OCI-LY3 (cell line): ENCODE results near the gene CUL1.
"Not testable (repeated sequence)": the region's sequence is repeated elsewhere in the genome, so short reads cannot be mapped to it uniquely, and the experiment has no call there.

Experiments
- H2AFZ ChIP-seq: fragments of 200-600, 300-600 bp; shearing (Covaris generic); 2 replicates; pipeline ENCODE4 v1.6.0; 2014; ENCODE audit warnings: antibody characterized with exemption, low read depth, low read length
- H3K27ac ChIP-seq: fragments of 200-600, 300-600 bp; sonication (generic); 2 replicates; pipeline ENCODE4 v1.5.1; 2014; ENCODE audit warnings: mild to moderate bottlenecking, low read length, moderate library complexity, mixed read lengths
- H3K27me3 ChIP-seq: fragments of 200-600, 300-600 bp; sonication (generic); 2 replicates; pipeline ENCODE4 v1.6.1; 2014; ENCODE audit warnings: low read depth, low read length, mixed read lengths
- H3K36me3 ChIP-seq: fragments of 200-600, 300-600 bp; sonication (generic); replicated peaks from 2 replicates; pipeline ENCODE3; 2014; ENCODE audit warnings: low read depth, low read length, mixed read lengths
- H3K4me1 ChIP-seq: fragments of 300-600, 200-600 bp; sonication (generic); 2 replicates; pipeline ENCODE4 v1.6.1; 2014; ENCODE audit warnings: low read length, mixed read lengths
- H3K4me2 ChIP-seq: fragments of 200-600, 300-600 bp; sonication (generic); 2 replicates; pipeline ENCODE4 v1.6.1; 2014; ENCODE audit warnings: low read length, mixed read lengths
- H3K4me3 ChIP-seq: fragments of 300-600, 200-600 bp; sonication (generic); 2 replicates; pipeline ENCODE4 v1.5.1; 2014; ENCODE audit warnings: antibody characterized with exemption, mild to moderate bottlenecking, low read length, moderate library complexity
- H3K79me2 ChIP-seq: fragments of 300-600, 200-600 bp; shearing (Covaris generic); 2 replicates; pipeline ENCODE4 v1.6.1; 2014; ENCODE audit warnings: mild to moderate bottlenecking, low read length, mixed read lengths
- H3K9ac ChIP-seq: fragments of 300-600, 200-600 bp; shearing (Covaris generic); 2 replicates; pipeline ENCODE4 v1.6.0; 2014; ENCODE audit warnings: mild to moderate bottlenecking, low read length, moderate library complexity
- H3K9me3 ChIP-seq: fragments of 200-600, 300-600 bp; shearing (Covaris generic); 2 replicates; pipeline ENCODE4 v1.6.1; 2014; ENCODE audit warnings: low read length, mixed read lengths; ENCODE audit not compliant: insufficient read depth
- H4K20me1 ChIP-seq: fragments of 200-600, 300-600 bp; sonication (generic); 2 replicates; pipeline ENCODE4 v1.6.1; 2016; ENCODE audit warnings: low read length, mixed read lengths; ENCODE audit not compliant: insufficient read depth
- CTCF ChIP-seq: fragments of 200-600, 300-600 bp; sonication (generic); IDR thresholded peaks from 2 replicates; pipeline ENCODE4 v1.5.1; 2014; ENCODE audit warnings: antibody characterized with exemption, low read length, low read depth
- EZH2phosphoT487 ChIP-seq: fragments of 200-600 bp; shearing (Covaris generic); IDR thresholded peaks from 2 replicates; pipeline ENCODE4 v1.6.1; 2018; ENCODE audit warnings: antibody characterized with exemption, mixed run types, low read depth

The CUL1 gene

GRCh38 chr7:148704970-148705369 is 6.3 kb downstream of the CUL1 start:
- Histone ChIP-seq H3K9ac (no peak overlapping the region), H2AFZ (no peak overlapping the region), H3K9me3 (no peaks in the 10 kb centered on the region), H3K27ac (no peak overlapping the region), H3K4me1 (peaks cover 21% of the 10 kb centered on the region), H3K4me2 (no peak overlapping the region), H3K79me2 (peaks cover 100% of the 10 kb centered on the region), H4K20me1 (peaks cover 97% of the 10 kb centered on the region), H3K4me3 (no peak overlapping the region), H3K36me3 (no peaks in the 10 kb centered on the region), H3K27me3 (no peaks in the 10 kb centered on the region)
- TF ChIP-seq CTCF (no peak), EZH2phosphoT487 (no peak)

- H3K9me3 ChIP-seq: no peaks in the 10 kb centered on the region
- H3K4me3 ChIP-seq: no peak overlapping the region
- no peak overlapping the region for H3K27ac ChIP-seq
- TF ChIP-seq CTCF (no peak), EZH2phosphoT487 (no peak)
- no peaks in the 10 kb centered on the region for H3K36me3 ChIP-seq
- peaks cover 97% of the 10 kb centered on the region for H4K20me1 ChIP-seq
- H2AFZ ChIP-seq: no peak overlapping the region
- H3K4me2 ChIP-seq: no peak overlapping the region
- H3K27me3 ChIP-seq: no peaks in the 10 kb centered on the region
- H3K79me2 ChIP-seq: peaks cover 100% of the 10 kb centered on the region
- H3K4me1 ChIP-seq: peaks cover 19% of the 10 kb centered on the region
- no peak overlapping the region for H3K9ac ChIP-seq
Observed at GRCh38 chr7:148706368-148706767, 7.7 kb downstream of the CUL1 start.

- H3K4me1 ChIP-seq: peaks cover 35% of the 10 kb centered on the region
- peaks cover 100% of the 10 kb centered on the region for H3K79me2 ChIP-seq
- H3K9me3 ChIP-seq: no peaks in the 10 kb centered on the region
- H3K27ac ChIP-seq: no peak overlapping the region
- no peaks in the 10 kb centered on the region for H3K36me3 ChIP-seq
- H3K27me3 ChIP-seq: no peaks in the 10 kb centered on the region
- no peak overlapping the region for H3K9ac ChIP-seq
- H4K20me1 ChIP-seq: peaks cover 96% of the 10 kb centered on the region
- no peak overlapping the region for H3K4me3 ChIP-seq
- H2AFZ ChIP-seq: no peak overlapping the region
- H3K4me2 ChIP-seq: no peak overlapping the region
- no peak for TF ChIP-seq EZH2phosphoT487
- TF ChIP-seq CTCF: no peak
Observed at GRCh38 chr7:148708026-148708885, 9.6 kb downstream of the CUL1 start.

- no peak overlapping the region for H2AFZ ChIP-seq
- no peaks in the 10 kb centered on the region for H3K27me3 ChIP-seq
- no peak for TF ChIP-seq CTCF
- TF ChIP-seq EZH2phosphoT487: no peak
- no peak overlapping the region for H3K4me2 ChIP-seq
- peaks cover 37% of the 10 kb centered on the region for H3K4me1 ChIP-seq
- no peaks in the 10 kb centered on the region for H3K9me3 ChIP-seq
- no peak overlapping the region for H3K27ac ChIP-seq
- H3K9ac ChIP-seq: no peak overlapping the region
- H3K79me2 ChIP-seq: peaks cover 100% of the 10 kb centered on the region
- H3K36me3 ChIP-seq: no peaks in the 10 kb centered on the region
- no peak overlapping the region for H3K4me3 ChIP-seq
- H4K20me1 ChIP-seq: peaks cover 96% of the 10 kb centered on the region
Observed at GRCh38 chr7:148709014-148709413, 10.3 kb downstream of the CUL1 start.

GRCh38 chr7:148710426-148710825 is 11.7 kb downstream of the CUL1 start:
- H3K9me3 ChIP-seq, H3K27me3 ChIP-seq, H2AFZ ChIP-seq, H3K27ac ChIP-seq, H3K36me3 ChIP-seq, H3K4me3 ChIP-seq, H3K9ac ChIP-seq: not testable (repeated sequence)
- H4K20me1 ChIP-seq: peaks cover 96% of the 10 kb centered on the region
- H3K4me1 ChIP-seq: peaks cover 32% of the 10 kb centered on the region
- H3K79me2 ChIP-seq: peaks cover 100% of the 10 kb centered on the region
- peak overlapping the region; percentile 60; the same call in 1 of the 2 replicates for H3K4me2 ChIP-seq
